ENCODE measurements around the gene UFD1. TPM values are rescaled to one million over a fixed set of nuclear protein-coding genes. Genes with fewer than 3 reads are reported as not detected.

The UFD1 gene
- total and polyA plus RNA-seq, 2 of the 4 experiments (the other 2 are of a cell fraction), result 149 to 152 TPM

- Histone ChIP-seq H4K20me1 (ENCODE audit: insufficient read depth, low read length) (peaks cover 17% of the 10 kb centered on the region), H3K27me3 (ENCODE audit: control insufficient read depth, insufficient read depth, low read length) (no peaks in the 10 kb centered on the region), H3K27ac (ENCODE audit: insufficient read depth, low read length) (no peak overlapping the region), H4K5ac (ENCODE audit: low read depth, low read length) (no peak overlapping the region), H2AFZ (replicated peaks; ENCODE audit: low read length, poor library complexity) (no peak overlapping the region), H4K91ac (ENCODE audit: insufficient read depth, low read depth, low read length) (no peak overlapping the region), H2BK5ac (ENCODE audit: low read depth, low read length, poor library complexity, severe bottlenecking) (no peak overlapping the region), H2AK9ac (replicated peaks; ENCODE audit: low read depth, low read length, poor library complexity) (no peak overlapping the region), H2BK15ac (ENCODE audit: low read depth, low read length) (no peak overlapping the region), H3K23ac (ENCODE audit: low read depth, low read length) (no peak overlapping the region), H3K4me2 (ENCODE audit: low read depth, low read length) (no peak overlapping the region), H3K79me1 (ENCODE audit: low read depth in 1 of 2, low read length in 2 of 2) (peaks cover 36 to 61% of the 10 kb centered on the region in 2 experiments), H2BK120ac (ENCODE audit: low read depth, low read length) (no peak overlapping the region), H3K9ac (ENCODE audit: low read depth, low read length) (no peak overlapping the region), H2AK5ac (ENCODE audit: low read depth, low read length) (no peak overlapping the region), H3K18ac (ENCODE audit: low read depth, low read length) (no peak overlapping the region), H2BK20ac (ENCODE audit: low read depth, low read length) (no peak overlapping the region), H3K14ac (replicated peaks; ENCODE audit: low read depth, low read length) (no peak overlapping the region), H3K4ac (ENCODE audit: low read depth, low read length) (no peak overlapping the region), H3K9me1 (ENCODE audit: insufficient read depth, low read length) (peaks cover 17% of the 10 kb centered on the region), H4K8ac (ENCODE audit: low read depth in 2 of 2, low read length in 2 of 2) (no peak overlapping the region), H3K4me1 (ENCODE audit: control insufficient read depth, insufficient read depth, low read length) (peaks cover 3% of the 10 kb centered on the region), H3K36me3 (ENCODE audit: control insufficient read depth, insufficient read depth, low read length) (peaks cover 38% of the 10 kb centered on the region), H3K56ac (ENCODE audit: extremely low read depth, insufficient read depth, low read length) (no peak overlapping the region), H3K4me3 (ENCODE audit: insufficient read depth, low read depth, low read length) (no peak overlapping the region), H3K9me3 (ENCODE audit: control insufficient read depth, insufficient read depth, low read length) (no peaks in the 10 kb centered on the region)
- no TSS peak for BruUV-seq (replicated peaks)
- ChIA-PET CTCF (no interaction called here), POLR2A (ENCODE audit: unreplicated experiment) (no interaction called here)
- DNase-seq, result no peak
- TF ChIP-seq MAZ (IDR thresholded peaks at IDR 0.05; ENCODE audit: borderline replicate concordance, low read depth, low read length) (no peak), RCOR1 (IDR thresholded peaks at IDR 0.05; ENCODE audit: insufficient replicate concordance, low read length) (no peak), SMC3 (IDR thresholded peaks at IDR 0.05; ENCODE audit: low read depth, low read length) (no peak), NFE2L2 (IDR thresholded peaks at IDR 0.05; ENCODE audit: low read depth, low read length) (no peak), FOS (IDR thresholded peaks at IDR 0.05; ENCODE audit: low read depth, low read length) (no peak), MAFK (IDR thresholded peaks at IDR 0.05; ENCODE audit: low read depth, low read length) (no peak), MXI1 (IDR thresholded peaks at IDR 0.05; ENCODE audit: borderline replicate concordance, low read depth, low read length) (no peak), CHD1 (IDR thresholded peaks at IDR 0.05; ENCODE audit: low read depth, low read length) (no peak), CTCF (conservative IDR thresholded peaks at IDR 0.05; ENCODE audit: low read depth, low read length) (no peak), RFX5 (IDR thresholded peaks at IDR 0.05; ENCODE audit: low read depth, low read length) (no peak), POLR2A (IDR thresholded peaks at IDR 0.05; ENCODE audit: low read depth, low read length) (no peak), CEBPB (IDR thresholded peaks at IDR 0.05; ENCODE audit: low read depth, low read length) (no peak), RAD21 (IDR thresholded peaks at IDR 0.05; ENCODE audit: low read length) (no peak), BHLHE40 (IDR thresholded peaks at IDR 0.05; ENCODE audit: low read depth, low read length) (no peak)
- TF ChIP-seq, protein P1, sequence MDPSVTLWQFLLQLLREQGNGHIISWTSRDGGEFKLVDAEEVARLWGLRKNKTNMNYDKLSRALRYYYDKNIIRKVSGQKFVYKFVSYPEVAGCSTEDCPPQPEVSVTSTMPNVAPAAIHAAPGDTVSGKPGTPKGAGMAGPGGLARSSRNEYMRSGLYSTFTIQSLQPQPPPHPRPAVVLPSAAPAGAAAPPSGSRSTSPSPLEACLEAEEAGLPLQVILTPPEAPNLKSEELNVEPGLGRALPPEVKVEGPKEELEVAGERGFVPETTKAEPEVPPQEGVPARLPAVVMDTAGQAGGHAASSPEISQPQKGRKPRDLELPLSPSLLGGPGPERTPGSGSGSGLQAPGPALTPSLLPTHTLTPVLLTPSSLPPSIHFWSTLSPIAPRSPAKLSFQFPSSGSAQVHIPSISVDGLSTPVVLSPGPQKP (IDR thresholded peaks at IDR 0.05; ENCODE audit: borderline replicate concordance, low read depth, low read length), result no peak
- TF ChIP-seq, protein P2, sequence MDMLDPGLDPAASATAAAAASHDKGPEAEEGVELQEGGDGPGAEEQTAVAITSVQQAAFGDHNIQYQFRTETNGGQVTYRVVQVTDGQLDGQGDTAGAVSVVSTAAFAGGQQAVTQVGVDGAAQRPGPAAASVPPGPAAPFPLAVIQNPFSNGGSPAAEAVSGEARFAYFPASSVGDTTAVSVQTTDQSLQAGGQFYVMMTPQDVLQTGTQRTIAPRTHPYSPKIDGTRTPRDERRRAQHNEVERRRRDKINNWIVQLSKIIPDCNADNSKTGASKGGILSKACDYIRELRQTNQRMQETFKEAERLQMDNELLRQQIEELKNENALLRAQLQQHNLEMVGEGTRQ (IDR thresholded peaks at IDR 0.05; ENCODE audit: low read depth, low read length), result no peak
- intact Hi-C loops (cut with micrococcal nuclease) (no loop called here), dilution Hi-C loops (cut with HindIII; ENCODE audit: low sequenced_read_pairs, unreplicated experiment) (no loop called here), in situ Hi-C loops (cut with MboI; ENCODE audit: low sequenced_read_pairs) (no loop called here)
- ATAC-seq (ENCODE audit: low read depth), result no peak
- WGBS, 2 experiments (ENCODE audit: extremely low coverage in 2 of 2, insufficient read length in 1 of 2), result no CpG with 5 or more reads among the region's 4 CpGs
These were observed 72.1 kb downstream of the UFD1 start for GRCh38 chr22:19406846-19407245.
